HG03025 (cell line): ENCODE measurements around the gene RDM1.

ENCODE experiments used
- ATAC-seq: cut with Tn5 transposase; IDR thresholded peaks from one replicate; pipeline ENCODE4 v1.9.1; 2021; ENCODE audit warnings: mild to moderate bottlenecking, moderate library complexity; ENCODE audit not compliant: unreplicated experiment, low FRiP score

The RDM1 gene

DNA sequence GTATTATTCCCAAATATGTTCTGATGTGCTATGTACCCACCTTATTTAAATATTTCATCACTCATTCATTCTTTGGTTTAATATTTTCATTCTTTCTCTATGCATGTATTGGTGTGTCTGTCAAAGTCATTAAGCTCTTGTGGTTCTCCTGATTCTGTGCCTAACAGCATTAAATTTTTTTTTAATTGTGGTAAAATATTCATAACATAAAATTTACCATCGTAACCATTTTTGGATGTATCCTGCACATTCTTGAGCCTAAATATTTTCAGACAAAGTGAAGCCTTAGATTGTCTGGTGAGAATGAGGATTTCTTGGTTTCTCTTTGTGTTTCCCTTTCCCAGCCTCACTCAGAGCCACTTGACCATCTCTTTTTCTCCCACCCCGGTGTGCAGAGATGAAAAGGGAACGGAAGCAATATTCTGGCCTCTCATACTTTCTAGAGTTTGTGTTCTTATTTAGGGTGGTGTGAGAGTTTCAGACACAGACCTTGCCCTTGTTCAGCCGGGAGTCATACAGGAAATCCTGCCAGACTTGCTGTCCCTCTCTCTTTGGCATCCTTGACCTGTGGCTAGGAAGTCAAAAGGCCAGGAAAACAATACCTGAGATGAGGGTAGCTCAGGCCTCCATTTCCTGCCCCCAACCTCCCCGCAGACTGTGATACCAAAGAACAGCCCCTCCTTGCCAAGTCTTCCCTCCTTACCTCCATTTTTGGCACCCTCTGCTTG, 55.3 kb downstream of the RDM1 start:
- ATAC-seq, result no peak

GRCh38 chr17:35872196-35872980, 58.2 kb downstream of the RDM1 start:
- no peak for ATAC-seq

DNA sequence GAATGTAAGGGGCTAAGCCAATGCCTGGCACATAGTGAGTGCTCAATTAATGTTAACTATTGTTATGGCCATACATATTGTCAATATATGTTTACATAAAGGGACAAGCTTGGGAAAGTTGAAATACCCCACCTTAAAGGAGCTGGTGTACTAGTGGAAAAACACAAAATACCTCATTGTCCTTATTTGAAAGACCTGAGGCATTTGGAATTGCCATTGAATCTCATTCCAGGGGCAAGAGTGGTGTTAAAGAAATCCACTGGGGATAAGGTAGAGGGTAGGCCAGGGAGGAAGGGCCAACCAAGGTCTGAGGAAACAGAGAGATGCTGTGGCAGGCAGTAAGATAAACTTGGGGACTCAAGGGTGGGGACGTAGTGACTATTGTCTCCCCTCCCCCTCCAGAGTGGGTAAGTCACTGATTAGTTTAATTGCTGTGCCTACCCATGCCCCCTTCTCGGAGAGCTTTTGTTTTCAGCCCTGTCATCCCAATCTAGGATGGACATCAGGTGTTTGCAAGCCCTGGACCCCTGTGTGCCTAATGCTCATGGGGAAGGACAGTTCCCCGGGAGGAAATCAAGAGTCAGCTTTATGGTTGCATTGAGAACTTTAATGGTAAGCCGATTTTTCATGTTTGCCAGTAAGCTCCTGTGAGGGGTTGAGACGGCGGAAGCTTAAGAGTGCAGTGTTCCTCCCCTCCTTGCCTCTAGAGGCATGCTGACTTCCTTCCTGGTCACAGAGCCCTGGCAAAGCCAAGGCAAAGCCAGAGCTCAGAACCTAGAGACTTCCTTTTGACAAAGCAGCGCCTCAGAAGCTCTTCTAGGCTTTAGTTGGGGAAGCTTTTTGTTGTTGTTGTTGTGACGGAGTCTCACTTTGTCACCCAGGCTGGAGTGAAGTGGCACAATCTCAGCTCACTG, 59.4 kb downstream of the RDM1 start:
- no peak for ATAC-seq

DNA sequence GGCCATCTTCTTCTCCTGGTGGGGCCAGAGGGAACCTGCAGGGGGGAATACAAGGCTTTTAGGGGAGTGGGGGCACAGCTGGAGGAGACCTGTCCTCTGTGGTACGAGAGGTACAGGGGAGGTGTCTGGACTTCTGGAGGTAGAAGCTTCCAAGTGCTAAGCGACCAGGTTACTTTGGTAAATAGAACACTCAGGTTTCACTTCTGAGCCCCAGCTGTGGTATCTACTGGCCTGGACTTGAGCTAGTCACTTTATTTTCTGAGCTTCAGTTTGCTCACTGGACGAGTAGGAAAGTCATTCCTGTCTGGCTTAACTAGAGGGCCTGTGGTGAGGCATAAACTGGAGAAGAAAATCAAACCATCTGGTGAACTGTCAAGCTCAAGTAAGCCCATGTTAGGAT, 61.8 kb downstream of the RDM1 start, which contains the start of gene HEATR9:
Gene HEATR9 (minus strand): TSS at position 155 of the 400 bp plus-strand sequence. CDS start 149 bp downstream, at position 6.
- no peak for ATAC-seq
